MM.1S (cell line): ENCODE results near the gene IGSF8.

ENCODE experiments used
- DNase-seq: peaks from one replicate; pipeline ENCODE4 v3.0.0-alpha.2; 2015
- H2AFZ ChIP-seq: fragments of 300-600 bp; sonication (generic); 2 replicates; pipeline ENCODE4 v1.6.0; 2016; ENCODE audit warnings: antibody characterized with exemption, low read length
- H3F3A ChIP-seq: fragments of 300-600 bp; sonication (generic); 2 replicates; pipeline ENCODE4 v1.6.1; 2016; ENCODE audit warnings: mild to moderate bottlenecking, antibody characterized with exemption, low read length, moderate library complexity, mixed read lengths; ENCODE audit not compliant: insufficient read depth
- H3K27ac ChIP-seq: fragments of 300-600 bp; sonication (generic); 2 replicates; pipeline ENCODE4 v1.5.1; 2016; ENCODE audit warnings: mild to moderate bottlenecking, low read length
- H3K27me3 ChIP-seq: fragments of 300-600 bp; sonication (generic); replicated peaks from 2 replicates; pipeline ENCODE4 v1.6.0; 2016; ENCODE audit warnings: low read length; ENCODE audit not compliant: insufficient read depth
- H3K36me3 ChIP-seq: fragments of 300-600 bp; sonication (generic); replicated peaks from 2 replicates; pipeline ENCODE4 v1.6.1; 2016; ENCODE audit warnings: mild to moderate bottlenecking, low read length, mixed read lengths; ENCODE audit not compliant: insufficient read depth
- H3K4me1 ChIP-seq: fragments of 300-600 bp; sonication (generic); 2 replicates; pipeline ENCODE4 v1.6.1; 2016; ENCODE audit warnings: low read length, mixed read lengths
- H3K4me2 ChIP-seq: fragments of 300-600 bp; sonication (generic); 2 replicates; pipeline ENCODE4 v1.6.0; 2016; ENCODE audit warnings: low read depth, low read length
- H3K4me3 ChIP-seq: fragments of 300-600 bp; sonication (generic); 2 replicates; pipeline ENCODE4 v1.5.1; 2016; ENCODE audit warnings: low read length, mixed read lengths
- H3K79me2 ChIP-seq: fragments of 300-600 bp; sonication (generic); 2 replicates; pipeline ENCODE4 v1.6.1; 2016; ENCODE audit warnings: mixed run types, low read length, mixed read lengths
- H3K9ac ChIP-seq: fragments of 300-600 bp; sonication (generic); 2 replicates; pipeline ENCODE4 v1.6.1; 2016; ENCODE audit warnings: low read length, mixed read lengths
- H3K9me2 ChIP-seq: fragments of 300-600 bp; sonication (generic); replicated peaks from 2 replicates; pipeline ENCODE4 v1.6.1; 2016; ENCODE audit warnings: mild to moderate bottlenecking, low read length, mixed read lengths; ENCODE audit not compliant: insufficient read depth
- H3K9me3 ChIP-seq: fragments of 300-600 bp; sonication (generic); replicated peaks from 2 replicates; pipeline ENCODE4 v1.6.1; 2016; ENCODE audit warnings: mild to moderate bottlenecking, low read length, mixed read lengths; ENCODE audit not compliant: insufficient read depth
- H4K20me1 ChIP-seq: fragments of 300-600 bp; sonication (generic); 2 replicates; pipeline ENCODE4 v1.6.1; 2016; ENCODE audit warnings: mild to moderate bottlenecking, low read length, moderate library complexity, mixed read lengths; ENCODE audit not compliant: insufficient read depth
- CTCF ChIP-seq: fragments of 300-600 bp; sonication (generic); IDR thresholded peaks from 2 replicates; pipeline ENCODE4 v1.5.1; 2016; ENCODE audit warnings: antibody characterized with exemption, low read length, mixed read lengths
- EZH2 ChIP-seq: fragments of 300-600 bp; sonication (generic); optimal IDR thresholded peaks from 2 replicates; pipeline ENCODE3; 2017; ENCODE audit warnings: low read depth, mild to moderate bottlenecking, antibody characterized with exemption, low read length, mixed read lengths
- EZH2phosphoT487 ChIP-seq: fragments of 300-600 bp; sonication (generic); IDR thresholded peaks from 2 replicates; pipeline ENCODE4 v1.6.1; 2018; ENCODE audit warnings: antibody characterized with exemption, low read length

The IGSF8 gene

GRCh38 chr1:160104486-160104885 is 6.1 kb upstream of the IGSF8 start:
- Histone ChIP-seq H4K20me1 (no peaks in the 10 kb centered on the region), H3K9me3 (no peaks in the 10 kb centered on the region), H3K4me3 (no peak overlapping the region), H3K27me3 (no peaks in the 10 kb centered on the region), H3K9ac (no peak overlapping the region), H3F3A (peaks cover 2% of the 10 kb centered on the region; the same call in 1 of the 2 replicates), H3K9me2 (no peaks in the 10 kb centered on the region), H3K4me1 (peaks cover 16% of the 10 kb centered on the region), H3K4me2 (no peak overlapping the region), H3K27ac (no peak overlapping the region), H2AFZ (no peak overlapping the region), H3K36me3 (no peaks in the 10 kb centered on the region), H3K79me2 (no peaks in the 10 kb centered on the region)
- no peak for TF ChIP-seq EZH2phosphoT487
- no peak for TF ChIP-seq EZH2
- TF ChIP-seq CTCF = no peak
- no peak for DNase-seq

GRCh38 chr1:160103658-160104408 is 5.4 kb upstream of the IGSF8 start:
- no peaks in the 10 kb centered on the region for H3K36me3 ChIP-seq
- H3K27ac ChIP-seq = no peak overlapping the region
- no peaks in the 10 kb centered on the region for H4K20me1 ChIP-seq
- H3K4me2 ChIP-seq = no peak overlapping the region
- peaks cover 20% of the 10 kb centered on the region for H3K4me1 ChIP-seq
- H3K9ac ChIP-seq = no peak overlapping the region
- peaks cover 7% of the 10 kb centered on the region; the same call in 1 of the 2 replicates for H3F3A ChIP-seq
- no peak overlapping the region for H3K4me3 ChIP-seq
- no peak for DNase-seq
- H3K27me3 ChIP-seq = no peaks in the 10 kb centered on the region
- H3K9me2 ChIP-seq = no peaks in the 10 kb centered on the region
- no peaks in the 10 kb centered on the region for H3K9me3 ChIP-seq
- no peaks in the 10 kb centered on the region for H3K79me2 ChIP-seq
- TF ChIP-seq EZH2 = no peak
- no peak for TF ChIP-seq CTCF
- no peak for TF ChIP-seq EZH2phosphoT487
- H2AFZ ChIP-seq = no peak overlapping the region

GRCh38 chr1:160101717-160102522 is 3.5 kb upstream of the IGSF8 start:
- H3K9me2 ChIP-seq = no peaks in the 10 kb centered on the region
- H3K9me3 ChIP-seq = no peaks in the 10 kb centered on the region
- no peak overlapping the region for H3K4me3 ChIP-seq
- H3K4me1 ChIP-seq = peaks cover 27% of the 10 kb centered on the region
- H3K79me2 ChIP-seq = peaks cover 13% of the 10 kb centered on the region
- H3K27ac ChIP-seq = no peak overlapping the region
- H2AFZ ChIP-seq = peak overlapping the region; percentile 26; the same call in 1 of the 2 replicates
- no peaks in the 10 kb centered on the region for H4K20me1 ChIP-seq
- no peak for DNase-seq
- no peaks in the 10 kb centered on the region for H3K36me3 ChIP-seq
- TF ChIP-seq EZH2 = no peak
- no peak for TF ChIP-seq EZH2phosphoT487
- TF ChIP-seq CTCF = no peak
- no peaks in the 10 kb centered on the region for H3K27me3 ChIP-seq
- no peak overlapping the region for H3K9ac ChIP-seq
- H3K4me2 ChIP-seq = no peak overlapping the region
- H3F3A ChIP-seq = peaks cover 7% of the 10 kb centered on the region; the same call in 1 of the 2 replicates
